Right cardiac atrium (tissue), 5 donors: Measurements from ENCODE around the gene FRG1. TPM values are rescaled to one million over a fixed set of nuclear protein-coding genes. Genes with fewer than 3 reads are reported as not detected.
"Not testable (repeated sequence)": the region's sequence is repeated elsewhere in the genome, so short reads cannot be mapped to it uniquely, and the experiment has no call there.

Source experiments
- ATAC-seq, 2 donors: fragments of 200-7000 bp; cut with Tn5 transposase; one replicate each; pipeline versions ENCODE4 v1.8.0 to v1.9.1; 2020; ENCODE audit warnings: moderate library complexity in 2 of 2, mild to moderate bottlenecking in 1 of 2
- DNase-seq, 3 donors: peaks; one replicate each; pipeline ENCODE4 v3.0.0-alpha.2; 2020
- H3K27ac ChIP-seq: one replicate; pipeline ENCODE4 v1.5.1; 2013; ENCODE audit warnings: mild to moderate bottlenecking, low read length, control low read depth, moderate library complexity
- H3K27me3 ChIP-seq: one replicate; pipeline ENCODE4 v1.6.1; 2013; ENCODE audit not compliant: control insufficient read depth, insufficient read depth
- H3K4me1 ChIP-seq: one replicate; pipeline ENCODE4 v1.6.1; 2013; ENCODE audit warnings: low read length; ENCODE audit not compliant: control insufficient read depth, insufficient read depth
- H3K4me3 ChIP-seq: one replicate; pipeline ENCODE4 v1.5.1; 2013; ENCODE audit warnings: low read length, control low read depth
- H3K9me3 ChIP-seq: one replicate; pipeline ENCODE4 v1.6.1; 2013; ENCODE audit warnings: low read length; ENCODE audit not compliant: control insufficient read depth
- WGBS: extraction: QIAGEN DNeasy Blood & Tissue Kit; methylation state at CpG from one replicate; pipeline ENCODE4 v1.1.7; 2013; 5-methylcytosine and 5-hydroxymethylcytosine counted together
- intact Hi-C, 4 donors: fragments of 100-400 bp; cut with DNase I; formaldehyde crosslinking; loops; one replicate each; pipeline versions ENCODE4 v1.11.0 to v1.14.0; 2022 to 2023
- polyA plus RNA-seq: library from polyadenylated mRNA; stranded (reverse); fragments of 200-250 nt; gene quantifications from one replicate; pipeline ENCODE4 v1.2.3, GENCODE V29; 2013
- total RNA-seq, 4 donors: library from RNA; stranded (reverse); fragmentation: NEBNext Ultra II Directional; extraction: Animal tissue kit (Norgen Biotek cat#: 25700); gene quantifications; one replicate each; pipeline ENCODE4 v1.2.1, GENCODE V29; 2021
- donor health status: healthy with polysubstance abuse.
- donor health status: DM: no; HTN: yes; CAD: no.
- donor health status: DM: no; HTN: no; CAD: no.
- donor health status: DM: no; HTN: yes; CAD: no; lungs with severe emphysema.
- donor health status: DM: yes; HTN: yes; CAD: no.

FRG1 gene
- total and polyA plus RNA-seq, 5 donors = 28.2 to 42.5 (median 39.7) TPM

- H3K4me3 ChIP-seq, intact Hi-C loops, H3K27me3 ChIP-seq, H3K9me3 ChIP-seq, H3K27ac ChIP-seq, ATAC-seq, DNase-seq, H3K4me1 ChIP-seq: not testable (repeated sequence)
- WGBS = 93% methylated on average over 5 of the region's 5 CpGs
These were observed 3.4 kb downstream of the FRG1 start for GRCh38 chr4:189944077-189944476.

GRCh38 chr4:189946906-189947305 lies 6.2 kb downstream of the FRG1 start:
- H3K4me1 ChIP-seq, DNase-seq, H3K4me3 ChIP-seq, H3K9me3 ChIP-seq, H3K27me3 ChIP-seq, ATAC-seq, H3K27ac ChIP-seq, intact Hi-C loops: not testable (repeated sequence)
- WGBS = 94% methylated on average over 13 of the region's 13 CpGs

- ATAC-seq, H3K4me1 ChIP-seq, intact Hi-C loops, H3K9me3 ChIP-seq, H3K27me3 ChIP-seq, H3K27ac ChIP-seq, H3K4me3 ChIP-seq, DNase-seq: not testable (repeated sequence)
- WGBS = 72% methylated on average over 7 of the region's 7 CpGs
These were observed 7.8 kb downstream of the FRG1 start for GRCh38 chr4:189948486-189948885.

GRCh38 chr4:189969291-189969690 lies 28.6 kb downstream of the FRG1 start:
- H3K27me3 ChIP-seq, H3K27ac ChIP-seq, H3K4me3 ChIP-seq, H3K4me1 ChIP-seq, intact Hi-C loops, H3K9me3 ChIP-seq, ATAC-seq, DNase-seq: not testable (repeated sequence)
- 58% methylated on average over 1 of the region's 1 CpG for WGBS

GRCh38 chr4:189973646-189974045 lies 33.0 kb downstream of the FRG1 start:
- Histone ChIP-seq H3K9me3 (no peaks in the 10 kb centered on the region), H3K4me1 (no peaks in the 10 kb centered on the region), H3K4me3 (no peak overlapping the region), H3K27me3 (no peaks in the 10 kb centered on the region), H3K27ac (no peak overlapping the region)
- intact Hi-C loops = no loop called here
- ATAC-seq = no peak
- DNase-seq = no peak

- no peaks in the 10 kb centered on the region for H3K9me3 ChIP-seq
- H3K4me1 ChIP-seq = no peaks in the 10 kb centered on the region
- H3K4me3 ChIP-seq = no peak overlapping the region
- H3K27me3 ChIP-seq = no peaks in the 10 kb centered on the region
- WGBS = 48% methylated on average over 5 of the region's 5 CpGs
- intact Hi-C loops = no loop called here
- no peak overlapping the region for H3K27ac ChIP-seq
- DNase-seq (no peak), ATAC-seq (no peak)
These were observed 33.4 kb downstream of the FRG1 start for GRCh38 chr4:189974056-189974455.

- 49% methylated on average over 10 of the region's 10 CpGs for WGBS
- no peaks in the 10 kb centered on the region for H3K4me1 ChIP-seq
- intact Hi-C loops = no loop called here
- ATAC-seq (no peak), DNase-seq (no peak)
- no peaks in the 10 kb centered on the region for H3K9me3 ChIP-seq
- no peak overlapping the region for H3K27ac ChIP-seq
- no peak overlapping the region for H3K4me3 ChIP-seq
- no peaks in the 10 kb centered on the region for H3K27me3 ChIP-seq
These were observed 38.8 kb downstream of the FRG1 start for GRCh38 chr4:189979196-189980047.

- ATAC-seq, H3K4me1 ChIP-seq, H3K9me3 ChIP-seq, intact Hi-C loops, H3K4me3 ChIP-seq, H3K27me3 ChIP-seq, H3K27ac ChIP-seq, DNase-seq: not testable (repeated sequence)
- whole genome bisulfite sequencing = 47% methylated on average over 2 of the region's 2 CpGs
These were observed 39.6 kb downstream of the FRG1 start for GRCh38 chr4:189980292-189980691.

GRCh38 chr4:189981970-189982369 lies 41.3 kb downstream of the FRG1 start:
- intact Hi-C loops = no loop called here
- WGBS = 91% methylated on average over 8 of the region's 8 CpGs
- no peak overlapping the region for H3K27ac ChIP-seq
- H3K4me1 ChIP-seq = no peaks in the 10 kb centered on the region
- H3K27me3 ChIP-seq = no peaks in the 10 kb centered on the region
- ATAC-seq = no peak
- H3K4me3 ChIP-seq = no peak overlapping the region
- H3K9me3 ChIP-seq = no peaks in the 10 kb centered on the region
- no peak for DNase-seq

GRCh38 chr4:189983916-189984526 lies 43.3 kb downstream of the FRG1 start:
- H3K27ac ChIP-seq, intact Hi-C loops, H3K4me3 ChIP-seq, ATAC-seq, H3K4me1 ChIP-seq, H3K9me3 ChIP-seq, H3K27me3 ChIP-seq, DNase-seq: not testable (repeated sequence)
- WGBS = 89% methylated on average over 39 of the region's 41 CpGs

- H3K9me3 ChIP-seq, H3K27ac ChIP-seq, intact Hi-C loops, H3K4me1 ChIP-seq, H3K4me3 ChIP-seq, H3K27me3 ChIP-seq, ATAC-seq, DNase-seq: not testable (repeated sequence)
- 76% methylated on average over 23 of the region's 31 CpGs for WGBS
These were observed 44.0 kb downstream of the FRG1 start for GRCh38 chr4:189984661-189985060.
